H9 (cell line): ENCODE data around the gene FAM89B. TPM values are rescaled to one million over a fixed set of nuclear protein-coding genes. Genes with fewer than 3 reads are reported as not detected.

ENCODE experiments used
- DNase-seq: peaks from one replicate; pipeline ENCODE4 v3.0.0-alpha.2; 2017
- H2AFZ ChIP-seq: one replicate; pipeline ENCODE4 v1.6.1; 2013; ENCODE audit warnings: mild to moderate bottlenecking, low read length, control low read depth, moderate library complexity
- H2AK5ac ChIP-seq: 2 replicates; pipeline ENCODE4 v1.6.1; 2013; ENCODE audit warnings: low read length, control low read depth, mixed read lengths; ENCODE audit not compliant: insufficient read length
- H2BK120ac ChIP-seq: one replicate; pipeline ENCODE4 v1.6.1; 2013; ENCODE audit warnings: low read depth, mild to moderate bottlenecking, low read length, control low read depth, inconsistent platforms; ENCODE audit not compliant: poor library complexity, severe bottlenecking
- H2BK12ac ChIP-seq: 2 replicates; pipeline ENCODE4 v1.6.1; 2013; ENCODE audit warnings: low read length, control low read depth, mixed read lengths, low read depth; ENCODE audit not compliant: insufficient read length
- H2BK15ac ChIP-seq: 2 replicates; pipeline ENCODE4 v1.6.1; 2013; ENCODE audit warnings: low read depth, low read length, control low read depth
- H2BK20ac ChIP-seq: one replicate; pipeline ENCODE4 v1.6.1; 2013; ENCODE audit warnings: low read depth, mild to moderate bottlenecking, low read length, control low read depth, inconsistent platforms; ENCODE audit not compliant: poor library complexity, severe bottlenecking
- H2BK5ac ChIP-seq: 2 replicates; pipeline ENCODE4 v1.6.1; 2013; ENCODE audit warnings: low read length, control low read depth, mixed read lengths; ENCODE audit not compliant: insufficient read length
- H3K14ac ChIP-seq: 2 replicates; pipeline ENCODE4 v1.6.1; 2013; ENCODE audit warnings: low read length, control low read depth; ENCODE audit not compliant: insufficient read depth
- H3K18ac ChIP-seq: 2 replicates; pipeline ENCODE4 v1.6.1; 2013; ENCODE audit warnings: low read depth, mild to moderate bottlenecking, mixed read lengths, low read length, control low read depth; ENCODE audit not compliant: insufficient read length
- H3K23ac ChIP-seq: 2 replicates; pipeline ENCODE4 v1.6.1; 2013; ENCODE audit warnings: low read length, control low read depth, mixed read lengths, low read depth; ENCODE audit not compliant: insufficient read length
- H3K23me2 ChIP-seq: 2 replicates; pipeline ENCODE4 v1.6.1; 2013; ENCODE audit warnings: low read depth, mild to moderate bottlenecking, mixed read lengths, low read length, control low read depth; ENCODE audit not compliant: insufficient read length, poor library complexity, severe bottlenecking
- H3K27ac ChIP-seq: 2 replicates; pipeline ENCODE4 v1.5.1; 2013; ENCODE audit warnings: low read length, control low read depth, mixed read lengths, low read depth; ENCODE audit not compliant: insufficient read length
- H3K27me3 ChIP-seq: 2 replicates; pipeline ENCODE4 v1.6.1; 2013; ENCODE audit warnings: low read length, control low read depth, inconsistent platforms; ENCODE audit not compliant: insufficient read depth
- H3K4ac ChIP-seq: 2 replicates; pipeline ENCODE4 v1.6.1; 2013; ENCODE audit warnings: low read depth, mild to moderate bottlenecking, control low read depth, inconsistent platforms, low read length, moderate library complexity
- H3K4me1 ChIP-seq: 2 replicates; pipeline ENCODE4 v1.6.1; 2013; ENCODE audit warnings: low read length, control low read depth, inconsistent platforms; ENCODE audit not compliant: insufficient read depth
- H3K4me2 ChIP-seq: 2 replicates; pipeline ENCODE4 v1.6.1; 2013; ENCODE audit warnings: low read length, control low read depth, mixed read lengths; ENCODE audit not compliant: insufficient read length, insufficient read depth
- H3K56ac ChIP-seq: 2 replicates; pipeline ENCODE4 v1.6.1; 2013; ENCODE audit warnings: low read depth, mild to moderate bottlenecking, mixed read lengths, low read length, control low read depth; ENCODE audit not compliant: insufficient read length
- H3K79me1 ChIP-seq: 2 replicates; pipeline ENCODE4 v1.6.1; 2013; ENCODE audit warnings: low read depth, mild to moderate bottlenecking, moderate library complexity, low read length, control low read depth, inconsistent platforms; ENCODE audit not compliant: insufficient read depth, poor library complexity, severe bottlenecking
- H3K79me2 ChIP-seq: 2 replicates; pipeline ENCODE4 v1.6.1; 2013; ENCODE audit warnings: low read length, control low read depth, inconsistent platforms; ENCODE audit not compliant: insufficient read depth
- H3K9ac ChIP-seq: 2 replicates; pipeline ENCODE4 v1.6.1; 2013; ENCODE audit warnings: low read length, control low read depth, mixed read lengths; ENCODE audit not compliant: insufficient read length; ENCODE audit errors: extremely low read depth
- H3K9me3 ChIP-seq: one replicate; pipeline ENCODE4 v1.6.1; 2013; ENCODE audit warnings: low read depth, low read length, inconsistent platforms; ENCODE audit not compliant: control insufficient read depth
- H3T11ph ChIP-seq: one replicate; pipeline ENCODE4 v1.6.1; 2013; ENCODE audit warnings: mild to moderate bottlenecking, low read length, control low read depth, inconsistent platforms
- H4K20me1 ChIP-seq: one replicate; pipeline ENCODE4 v1.6.1; 2013; ENCODE audit not compliant: control insufficient read depth, insufficient read length, insufficient read depth
- H4K5ac ChIP-seq: 2 replicates; pipeline ENCODE4 v1.6.1; 2013; ENCODE audit warnings: low read depth, mild to moderate bottlenecking, mixed read lengths, low read length, control low read depth; ENCODE audit not compliant: insufficient read length
- H4K8ac ChIP-seq: replicated peaks from 2 replicates; pipeline ENCODE4 v1.6.1; 2013; ENCODE audit warnings: low read length, control low read depth, mixed read lengths, low read depth; ENCODE audit not compliant: insufficient read length
- H4K91ac ChIP-seq: 2 replicates; pipeline ENCODE4 v1.6.1; 2013; ENCODE audit warnings: low read depth, mild to moderate bottlenecking, moderate library complexity, mixed read lengths, low read length, control low read depth; ENCODE audit not compliant: insufficient read length
- H3K27ac Mint-ChIP-seq, 3 experiments: 2 replicates in 2 of 3; 3 replicates in 1 of 3; pipeline ENCODE4 v1.8.0; 2020 to 2021; ENCODE audit warnings: mixed read lengths in 3 of 3, mild to moderate bottlenecking in 1 of 3, moderate library complexity in 1 of 3
- H3K27me3 Mint-ChIP-seq: 2 replicates; pipeline ENCODE4 v1.8.0; 2021; ENCODE audit warnings: low read depth, mild to moderate bottlenecking, moderate library complexity, mixed read lengths
- H3K36me3 Mint-ChIP-seq, 3 experiments: 2 replicates in 2 of 3; 3 replicates in 1 of 3; pipeline ENCODE4 v1.8.0; 2020 to 2021; ENCODE audit warnings: low read depth in 3 of 3, mixed read lengths in 3 of 3; ENCODE audit not compliant: insufficient read depth in 1 of 3
- H3K4me1 Mint-ChIP-seq, 2 experiments: 2 replicates each; pipeline ENCODE4 v1.8.0; 2020; ENCODE audit warnings: mixed read lengths in 2 of 2
- H3K4me3 Mint-ChIP-seq, 2 experiments: 2 replicates in 1 of 2; 3 replicates in 1 of 2; pipeline ENCODE4 v1.8.0; 2020 to 2021; ENCODE audit warnings: mild to moderate bottlenecking in 2 of 2, mixed read lengths in 2 of 2, moderate library complexity in 1 of 2
- H3K9me3 Mint-ChIP-seq, 2 experiments: 2 replicates in 1 of 2; 3 replicates in 1 of 2; pipeline ENCODE4 v1.8.0; 2020; ENCODE audit warnings: mild to moderate bottlenecking in 2 of 2, mixed read lengths in 2 of 2, moderate library complexity in 1 of 2
- CTCF ChIP-seq: fragments of 200-600 bp; sonication (generic); conservative IDR thresholded peaks from 3 replicates; pipeline ENCODE4 v1.8.0; 2021; ENCODE audit warnings: antibody characterized with exemption, mild to moderate bottlenecking
- WGBS: extraction: QIAGEN DNeasy Blood & Tissue Kit; methylation state at CpG from one replicate; pipeline ENCODE4 v1.1.7; 2013; ENCODE audit warnings: missing lambda C conversion rate, low lambda C conversion rate, mixed read lengths; ENCODE audit not compliant: insufficient read length; ENCODE audit errors: extremely low coverage; 5-methylcytosine and 5-hydroxymethylcytosine counted together
- total RNA-seq: library from RNA; stranded (reverse); gene quantifications from 2 replicates; pipeline ENCODE4 v1.2.1, GENCODE V29; 2021

FAM89B gene
- total RNA-seq, 1 experiment from 2014 or later = 21.7 TPM

GRCh38 chr11:65590240-65590738 lies 18.0 kb downstream of the FAM89B start:
- no peak overlapping the region for H3T11ph ChIP-seq
- H3K4me3 Mint-ChIP-seq = peak overlapping the region in 1 of 2 experiments; percentile 21; a peak in 2 of 5 replicates
- peaks cover 8 to 40% of the 10 kb centered on the region in 2 experiments for H3K4me1 Mint-ChIP-seq

More at GRCh38 chr11:65590240-65590738, 18.0 kb downstream of the FAM89B start:
- Histone ChIP-seq H2BK5ac (no peak overlapping the region), H2BK20ac (no peak overlapping the region), H4K5ac (no peak overlapping the region), H2AFZ (no peak overlapping the region), H3K18ac (no peak overlapping the region), H3K9ac (no peak overlapping the region), H3K27me3 (no peaks in the 10 kb centered on the region; the same call in 1 of the 2 replicates), H3K4me2 (no peak overlapping the region), H3K23me2 (no peaks in the 10 kb centered on the region), H2AK5ac (no peak overlapping the region), H3K9me3 (no peaks in the 10 kb centered on the region), H3K4ac (no peak overlapping the region), H3K79me2 (no peaks in the 10 kb centered on the region), H4K8ac (no peak overlapping the region), H3K4me1 (no peaks in the 10 kb centered on the region; the same call in 1 of the 2 replicates), H3K14ac (no peak overlapping the region), H3K27ac (no peak overlapping the region), H3K23ac (no peak overlapping the region), H4K91ac (no peak overlapping the region), H2BK15ac (no peak overlapping the region), H4K20me1 (no peaks in the 10 kb centered on the region), H3K56ac (no peak overlapping the region), H2BK12ac (no peak overlapping the region), H3K79me1 (no peaks in the 10 kb centered on the region), H2BK120ac (no peak overlapping the region)
- no peak for DNase-seq
- WGBS = no CpG with 5 or more reads among the region's 8 CpGs
- no peak for TF ChIP-seq CTCF
- Mint-ChIP-seq H3K27me3 (peaks cover 37% of the 10 kb centered on the region), H3K27ac (no peak overlapping the region), H3K9me3 (no peaks in the 10 kb centered on the region), H3K36me3 (peaks cover 0 to 4% (median 3%) of the 10 kb centered on the region in 3 experiments; a peak in 3 of 7 replicates)
